Measurements from ENCODE around the gene PILRA.
"Not testable (repeated sequence)": the region's sequence is repeated elsewhere in the genome, so short reads cannot be mapped to it uniquely, and the experiment has no call there.

Gene PILRA

DNA sequence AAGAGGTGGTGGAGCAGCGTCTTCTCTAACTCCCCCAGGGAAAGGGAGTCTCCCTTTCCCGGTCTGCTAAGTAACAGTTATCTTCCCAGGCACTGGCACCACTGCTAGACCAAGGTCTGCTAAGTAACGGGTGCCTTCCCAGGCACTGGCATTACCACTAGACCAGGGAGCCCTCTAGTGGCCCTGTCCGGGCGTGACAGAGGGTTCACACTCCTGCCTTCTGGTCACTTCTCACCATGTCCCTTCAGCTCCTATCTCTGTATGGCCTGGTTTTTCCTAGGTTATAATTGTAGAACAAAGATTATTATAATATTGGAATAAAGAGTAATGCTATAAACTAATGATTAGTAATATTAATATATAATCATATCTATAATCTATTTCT lies 28.0 kb upstream of the PILRA start:
- not testable (repeated sequence) for H3K9ac ChIP-seq (ENCODE audit: low read length); H3K27ac ChIP-seq (ENCODE audit: low read depth, low read length); H3K9me3 ChIP-seq (ENCODE audit: control insufficient read depth, insufficient read depth, low read depth, low read length); H3K4me3 ChIP-seq (ENCODE audit: low read depth, low read length); H3K4me1 ChIP-seq (ENCODE audit: control insufficient read depth, insufficient read depth, low read length); H3K27me3 ChIP-seq (ENCODE audit: control insufficient read depth, insufficient read depth, low read length)
- H3K36me3 ChIP-seq (ENCODE audit: control insufficient read depth, insufficient read depth, low read length) = peaks cover 66% of the 10 kb centered on the region

DNA sequence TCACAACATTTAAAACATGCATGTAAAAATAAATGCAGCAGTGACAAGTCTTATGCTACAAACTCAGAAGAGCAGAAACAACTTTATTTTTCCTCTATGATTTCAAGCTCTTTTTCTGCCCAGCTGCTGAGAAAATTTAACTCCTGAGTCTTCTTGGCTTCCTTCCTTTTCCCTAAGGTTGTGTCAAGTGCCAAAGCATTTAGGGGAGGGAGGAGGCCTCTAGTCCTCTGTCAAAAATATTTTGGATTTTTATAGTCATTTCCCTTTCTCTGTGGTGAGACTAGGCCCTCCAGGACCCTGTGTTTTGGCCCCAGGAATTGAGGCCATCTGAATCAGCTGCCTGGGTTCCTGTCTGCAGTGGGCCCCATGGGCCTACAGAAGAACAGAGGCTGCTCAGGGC lies 26.4 kb upstream of the PILRA start:
- Histone ChIP-seq H3K4me1 (ENCODE audit: control insufficient read depth, insufficient read depth, low read length) (peaks cover 4% of the 10 kb centered on the region; the same call in 1 of the 2 replicates), H3K4me3 (ENCODE audit: low read depth, low read length) (no peak overlapping the region), H3K27ac (ENCODE audit: low read depth, low read length) (no peak overlapping the region), H3K9me3 (ENCODE audit: control insufficient read depth, insufficient read depth, low read depth, low read length) (no peaks in the 10 kb centered on the region), H3K9ac (ENCODE audit: low read length) (no peak overlapping the region), H3K36me3 (ENCODE audit: control insufficient read depth, insufficient read depth, low read length) (peaks cover 74% of the 10 kb centered on the region), H3K27me3 (ENCODE audit: control insufficient read depth, insufficient read depth, low read length) (no peaks in the 10 kb centered on the region)

DNA sequence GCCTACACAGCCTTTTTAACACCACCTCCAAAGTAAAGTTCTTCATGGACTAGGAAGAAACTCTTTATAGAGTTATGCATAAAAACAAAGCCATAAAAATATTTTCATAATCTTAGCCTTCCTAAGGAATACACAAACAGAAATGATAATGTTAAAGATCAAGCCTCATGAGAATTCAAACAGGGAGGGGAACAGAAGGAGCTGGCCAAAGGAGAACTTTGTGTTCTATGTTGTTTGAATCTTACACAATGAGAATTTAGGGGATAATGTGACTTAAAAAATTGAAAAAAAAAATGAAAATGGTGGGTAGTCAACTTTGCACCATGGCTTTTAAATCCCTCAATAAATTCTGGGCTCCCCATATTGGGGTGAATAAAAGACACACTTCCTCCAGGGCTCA lies 24.5 kb upstream of the PILRA start:
- Histone ChIP-seq H3K9ac (ENCODE audit: low read length) (no peak overlapping the region), H3K36me3 (ENCODE audit: control insufficient read depth, insufficient read depth, low read length) (peaks cover 80% of the 10 kb centered on the region)

DNA sequence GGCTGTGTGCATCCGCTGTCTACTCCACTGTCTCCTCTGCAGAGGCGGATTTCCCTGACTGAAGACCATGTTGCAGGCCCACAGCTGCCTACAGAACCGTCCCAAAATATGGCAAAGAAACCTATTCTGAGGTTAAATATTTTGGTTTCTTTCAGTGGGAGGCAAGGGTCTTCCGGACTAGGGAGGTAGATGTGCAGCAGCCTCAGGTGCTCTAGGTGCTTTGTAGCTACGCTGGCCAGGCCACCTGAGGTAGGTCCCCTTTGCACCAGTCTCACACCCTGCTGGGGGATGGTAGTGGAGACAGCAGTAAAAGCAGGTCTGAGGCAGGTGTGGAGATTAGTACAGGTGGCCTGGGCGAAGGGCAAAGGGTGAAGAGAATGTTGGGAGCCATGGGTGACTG lies 23.5 kb upstream of the PILRA start:
- H3K4me3 ChIP-seq (ENCODE audit: low read depth, low read length) = no peak overlapping the region
- no peak overlapping the region for H3K9ac ChIP-seq (ENCODE audit: low read length)
- no peaks in the 10 kb centered on the region for H3K27me3 ChIP-seq (ENCODE audit: control insufficient read depth, insufficient read depth, low read length)
- H3K9me3 ChIP-seq (ENCODE audit: control insufficient read depth, insufficient read depth, low read depth, low read length) = no peaks in the 10 kb centered on the region
- H3K4me1 ChIP-seq (ENCODE audit: control insufficient read depth, insufficient read depth, low read length) = peaks cover 2% of the 10 kb centered on the region; the same call in 1 of the 2 replicates
- H3K27ac ChIP-seq (ENCODE audit: low read depth, low read length) = no peak overlapping the region
- H3K36me3 ChIP-seq (ENCODE audit: control insufficient read depth, insufficient read depth, low read length) = peaks cover 87% of the 10 kb centered on the region

More for the DNA sequence above, 24.5 kb upstream of the PILRA start:
- no peaks in the 10 kb centered on the region for H3K27me3 ChIP-seq (ENCODE audit: control insufficient read depth, insufficient read depth, low read length)
- H3K4me1 ChIP-seq (ENCODE audit: control insufficient read depth, insufficient read depth, low read length) = peaks cover 4% of the 10 kb centered on the region; the same call in 1 of the 2 replicates
- no peak overlapping the region for H3K4me3 ChIP-seq (ENCODE audit: low read depth, low read length)
- H3K9me3 ChIP-seq (ENCODE audit: control insufficient read depth, insufficient read depth, low read depth, low read length) = no peaks in the 10 kb centered on the region
- no peak overlapping the region for H3K27ac ChIP-seq (ENCODE audit: low read depth, low read length)

DNA sequence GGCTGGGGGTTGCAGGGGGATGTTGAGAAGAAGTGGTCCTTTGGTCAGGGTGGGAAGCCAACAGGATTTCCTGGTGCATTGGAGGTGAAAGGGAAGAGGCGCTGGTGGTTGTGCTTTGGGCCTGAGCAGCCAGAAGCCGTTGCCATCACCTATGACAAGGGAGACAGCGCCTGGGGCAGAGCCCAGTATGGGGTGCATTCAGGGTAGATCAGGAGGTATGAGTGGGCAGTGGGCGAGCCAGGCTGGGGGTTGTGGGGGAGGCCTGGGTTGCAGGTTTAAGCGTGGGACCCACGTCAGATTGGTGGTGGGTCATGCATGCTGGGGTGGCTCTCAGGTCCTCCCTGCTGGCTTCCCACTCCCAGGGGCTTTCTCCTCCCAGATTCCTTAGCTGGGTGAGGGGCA lies 21.6 kb upstream of the PILRA start:
- H3K4me1 ChIP-seq (ENCODE audit: control insufficient read depth, insufficient read depth, low read length) = no peaks in the 10 kb centered on the region
- H3K9me3 ChIP-seq (ENCODE audit: control insufficient read depth, insufficient read depth, low read depth, low read length) = no peaks in the 10 kb centered on the region
- H3K4me3 ChIP-seq (ENCODE audit: low read depth, low read length) = no peak overlapping the region
- peaks cover 93% of the 10 kb centered on the region for H3K36me3 ChIP-seq (ENCODE audit: control insufficient read depth, insufficient read depth, low read length)
- H3K9ac ChIP-seq (ENCODE audit: low read length) = no peak overlapping the region
- no peaks in the 10 kb centered on the region for H3K27me3 ChIP-seq (ENCODE audit: control insufficient read depth, insufficient read depth, low read length)
- no peak overlapping the region for H3K27ac ChIP-seq (ENCODE audit: low read depth, low read length)

DNA sequence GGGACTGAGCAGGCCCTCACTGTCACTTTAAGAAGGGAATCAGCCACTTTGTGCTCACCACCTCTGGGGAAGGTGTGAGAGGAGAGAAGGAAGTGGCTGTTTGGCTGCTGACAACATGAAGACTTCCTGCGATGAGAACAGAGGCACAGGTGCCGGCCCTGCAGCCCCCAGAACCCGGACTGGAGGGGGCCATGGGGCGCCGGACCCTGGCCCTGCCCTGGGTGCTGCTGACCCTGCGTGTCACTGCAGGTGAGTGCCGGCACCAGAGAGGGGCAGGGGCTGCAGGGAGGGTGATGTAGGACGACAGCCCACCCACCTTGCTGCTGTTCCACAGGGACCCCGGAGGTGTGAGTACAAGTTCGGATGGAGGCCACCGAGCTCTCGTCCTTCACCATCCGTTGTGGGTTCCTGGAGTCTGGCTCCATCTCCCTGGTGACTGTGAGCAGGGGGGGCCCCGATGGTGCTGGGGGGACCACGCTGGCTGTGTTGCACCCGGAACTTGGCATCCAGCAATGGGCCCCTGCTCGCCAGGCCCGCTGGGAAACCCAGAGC lies 21.0 kb upstream of the PILRA start:
- H3K4me1 ChIP-seq (ENCODE audit: control insufficient read depth, insufficient read depth, low read length) = not testable (repeated sequence)

DNA sequence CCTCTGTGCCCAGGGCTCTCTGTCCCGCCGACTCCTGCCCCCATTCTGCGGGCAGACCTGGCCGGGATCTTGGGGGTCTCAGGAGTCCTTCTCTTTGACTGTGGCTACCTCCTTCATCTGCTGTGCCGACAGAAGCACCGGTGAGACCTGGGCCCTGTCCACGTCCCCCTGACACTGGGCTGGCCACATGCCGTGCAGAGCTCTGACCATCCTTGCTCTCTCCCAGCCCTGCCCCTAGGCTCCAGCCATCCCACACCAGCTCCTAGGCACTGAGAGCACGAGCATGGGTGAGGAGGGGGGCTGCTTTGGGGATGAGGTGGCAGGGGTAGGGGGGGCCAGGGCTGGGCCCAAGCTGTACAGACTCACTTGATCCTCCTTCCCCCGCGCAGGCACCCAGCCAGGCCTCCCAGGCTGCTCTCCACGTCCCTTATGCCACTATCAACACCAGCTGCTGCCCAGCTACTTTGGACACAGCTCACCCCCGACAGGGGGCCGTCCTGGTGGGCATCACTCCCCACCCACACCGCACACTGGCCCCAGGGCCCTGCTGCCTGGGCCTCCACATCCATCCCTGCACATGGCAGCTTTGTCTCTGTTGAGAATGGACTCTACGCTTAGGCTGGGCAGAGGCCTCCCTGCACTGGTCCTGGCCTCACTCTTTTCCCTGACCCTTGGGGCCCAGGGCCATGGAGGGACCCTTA lies 20.2 kb upstream of the PILRA start:
- Histone ChIP-seq H3K4me3 (ENCODE audit: low read depth, low read length) (no peak overlapping the region), H3K27ac (ENCODE audit: low read depth, low read length) (no peak overlapping the region), H3K36me3 (ENCODE audit: control insufficient read depth, insufficient read depth, low read length) (peaks cover 93% of the 10 kb centered on the region), H3K4me1 (ENCODE audit: control insufficient read depth, insufficient read depth, low read length) (no peaks in the 10 kb centered on the region), H3K27me3 (ENCODE audit: control insufficient read depth, insufficient read depth, low read length) (no peaks in the 10 kb centered on the region), H3K9me3 (ENCODE audit: control insufficient read depth, insufficient read depth, low read depth, low read length) (no peaks in the 10 kb centered on the region), H3K9ac (ENCODE audit: low read length) (no peak overlapping the region)

More for the DNA sequence above, 21.0 kb upstream of the PILRA start:
- not testable (repeated sequence) for H3K9me3 ChIP-seq (ENCODE audit: control insufficient read depth, insufficient read depth, low read depth, low read length); H3K4me3 ChIP-seq (ENCODE audit: low read depth, low read length); H3K9ac ChIP-seq (ENCODE audit: low read length); H3K27ac ChIP-seq (ENCODE audit: low read depth, low read length); H3K27me3 ChIP-seq (ENCODE audit: control insufficient read depth, insufficient read depth, low read length)
- peaks cover 93% of the 10 kb centered on the region for H3K36me3 ChIP-seq (ENCODE audit: control insufficient read depth, insufficient read depth, low read length)

DNA sequence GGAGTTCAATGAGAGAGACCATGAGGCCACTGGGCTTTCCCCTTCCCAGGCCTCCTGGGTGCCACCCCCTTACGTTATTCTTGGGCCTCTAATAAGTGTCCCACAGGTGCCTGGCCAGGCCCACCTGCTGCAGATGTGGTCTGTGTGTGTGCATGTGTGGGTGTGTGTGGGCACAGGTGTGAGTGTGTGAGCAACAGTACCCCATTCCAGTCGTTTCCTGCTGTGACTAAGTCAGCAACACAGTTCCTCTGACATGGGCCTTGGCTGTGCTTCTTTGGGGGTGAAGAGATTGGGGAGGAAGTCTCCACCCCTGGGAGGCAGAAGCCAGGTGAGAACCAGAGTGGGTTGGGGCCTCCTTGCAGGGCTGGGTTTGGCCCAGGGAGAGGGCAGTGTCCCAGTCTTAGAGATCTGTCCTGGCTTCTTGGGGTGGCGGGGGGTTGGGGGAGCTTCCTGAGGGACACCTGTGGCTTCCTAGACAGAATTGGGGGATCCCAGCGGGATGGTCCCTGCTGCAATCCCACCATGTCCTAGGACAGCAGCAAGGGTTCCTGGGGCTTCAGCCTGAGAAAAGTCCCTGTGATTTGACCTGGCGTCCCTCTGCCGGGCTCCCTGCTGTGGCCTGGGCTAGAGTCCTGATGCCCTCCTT lies 19.5 kb upstream of the PILRA start:
- Histone ChIP-seq H3K36me3 (ENCODE audit: control insufficient read depth, insufficient read depth, low read length) (peaks cover 96% of the 10 kb centered on the region), H3K27ac (ENCODE audit: low read depth, low read length) (no peak overlapping the region), H3K4me1 (ENCODE audit: control insufficient read depth, insufficient read depth, low read length) (no peaks in the 10 kb centered on the region), H3K9me3 (ENCODE audit: control insufficient read depth, insufficient read depth, low read depth, low read length) (no peaks in the 10 kb centered on the region), H3K27me3 (ENCODE audit: control insufficient read depth, insufficient read depth, low read length) (no peaks in the 10 kb centered on the region), H3K4me3 (ENCODE audit: low read depth, low read length) (no peak overlapping the region), H3K9ac (ENCODE audit: low read length) (no peak overlapping the region)

DNA sequence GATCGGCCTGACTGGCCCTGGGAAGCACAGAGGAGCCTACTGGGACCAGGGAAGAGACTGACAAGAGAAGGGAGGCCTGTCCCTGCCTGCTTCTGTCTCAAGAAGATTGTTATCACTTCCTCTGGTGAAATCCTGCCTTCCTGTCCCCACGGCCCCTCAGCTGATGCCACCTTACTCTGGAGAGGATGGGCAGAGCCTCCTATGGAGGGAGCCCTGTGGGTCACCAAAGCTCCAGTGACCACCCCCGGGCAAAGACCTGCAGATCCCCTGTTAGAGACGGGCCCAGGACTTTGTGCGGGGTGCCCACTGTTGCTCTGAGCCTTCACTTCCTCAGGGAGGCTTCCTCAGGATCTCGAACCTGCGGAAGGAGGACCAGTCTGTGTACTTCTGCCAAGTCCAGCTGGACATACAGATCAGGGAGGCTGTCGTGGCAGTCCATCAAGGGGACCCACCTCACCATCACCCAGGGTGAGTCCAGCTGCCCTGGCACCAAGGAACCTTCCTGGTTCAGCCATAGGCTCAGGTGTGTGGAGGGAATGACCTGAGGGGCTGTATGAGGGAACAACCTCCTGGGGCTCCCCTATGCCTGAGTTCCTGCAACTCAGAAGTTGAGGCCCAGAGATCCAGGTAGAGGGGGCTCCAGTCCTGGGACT lies 16.7 kb upstream of the PILRA start:
- Histone ChIP-seq H3K27ac (ENCODE audit: low read depth, low read length) (no peak overlapping the region), H3K9ac (ENCODE audit: low read length) (no peak overlapping the region), H3K9me3 (ENCODE audit: control insufficient read depth, insufficient read depth, low read depth, low read length) (no peaks in the 10 kb centered on the region), H3K36me3 (ENCODE audit: control insufficient read depth, insufficient read depth, low read length) (peaks cover 97% of the 10 kb centered on the region), H3K4me3 (ENCODE audit: low read depth, low read length) (no peak overlapping the region), H3K4me1 (ENCODE audit: control insufficient read depth, insufficient read depth, low read length) (no peaks in the 10 kb centered on the region), H3K27me3 (ENCODE audit: control insufficient read depth, insufficient read depth, low read length) (no peaks in the 10 kb centered on the region)

DNA sequence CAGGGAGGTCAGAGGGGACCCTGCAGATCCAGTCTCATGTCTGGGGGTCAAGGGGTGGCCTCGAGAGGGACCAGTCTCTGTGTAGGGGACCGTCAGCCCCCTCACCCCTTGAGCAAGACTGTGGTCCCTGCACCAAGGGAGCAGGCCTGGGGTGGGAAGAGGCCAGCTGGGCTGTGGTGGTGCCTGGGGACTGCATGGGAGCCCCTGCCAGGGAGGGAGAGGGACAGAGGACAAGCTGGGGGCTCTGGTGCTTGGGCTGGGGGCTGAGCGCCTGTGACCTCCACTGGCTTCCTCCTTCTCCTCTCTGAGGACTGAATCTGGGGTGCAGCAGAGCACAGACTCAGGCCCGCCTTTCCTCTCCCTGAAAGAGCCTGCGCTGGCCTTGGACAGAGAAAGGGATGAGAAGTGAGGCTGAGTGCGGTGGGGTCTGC lies 16.1 kb upstream of the PILRA start:
- H3K4me3 ChIP-seq (ENCODE audit: low read depth, low read length) = no peak overlapping the region
- peaks cover 97% of the 10 kb centered on the region for H3K36me3 ChIP-seq (ENCODE audit: control insufficient read depth, insufficient read depth, low read length)
- H3K27ac ChIP-seq (ENCODE audit: low read depth, low read length) = no peak overlapping the region
- no peaks in the 10 kb centered on the region for H3K27me3 ChIP-seq (ENCODE audit: control insufficient read depth, insufficient read depth, low read length)
- no peaks in the 10 kb centered on the region for H3K9me3 ChIP-seq (ENCODE audit: control insufficient read depth, insufficient read depth, low read depth, low read length)
- H3K9ac ChIP-seq (ENCODE audit: low read length) = no peak overlapping the region
- H3K4me1 ChIP-seq (ENCODE audit: control insufficient read depth, insufficient read depth, low read length) = no peaks in the 10 kb centered on the region
